Coronary artery (tissue), 2 donors: ENCODE data around the gene PTGDR2.

Experiments
- DNase-seq: peaks from one replicate; pipeline ENCODE4 v3.0.0-alpha.2; 2017; ENCODE audit warnings: low spot score
- H3K27ac ChIP-seq, 2 donors: fragments of 200-600 bp; sonication (generic); one replicate each; pipeline ENCODE4 v1.5.1; 2016 to 2019
- H3K4me3 ChIP-seq: fragments of 200-600 bp; sonication (generic); 2 replicates; pipeline ENCODE4 v1.5.1; 2016; ENCODE audit warnings: mild to moderate bottlenecking, moderate library complexity
- CTCF ChIP-seq: fragments of 200-600 bp; sonication (generic); IDR thresholded peaks from one replicate; pipeline ENCODE4 v1.5.1; 2019; ENCODE audit warnings: antibody characterized with exemption

The PTGDR2 gene

GRCh38 chr11:60869451-60869825 lies 13.7 kb upstream of the PTGDR2 start:
- H3K4me3 ChIP-seq: no peak overlapping the region
- DNase-seq: no peak
- H3K27ac ChIP-seq: no peak overlapping the region
- TF ChIP-seq CTCF: no peak

DNA sequence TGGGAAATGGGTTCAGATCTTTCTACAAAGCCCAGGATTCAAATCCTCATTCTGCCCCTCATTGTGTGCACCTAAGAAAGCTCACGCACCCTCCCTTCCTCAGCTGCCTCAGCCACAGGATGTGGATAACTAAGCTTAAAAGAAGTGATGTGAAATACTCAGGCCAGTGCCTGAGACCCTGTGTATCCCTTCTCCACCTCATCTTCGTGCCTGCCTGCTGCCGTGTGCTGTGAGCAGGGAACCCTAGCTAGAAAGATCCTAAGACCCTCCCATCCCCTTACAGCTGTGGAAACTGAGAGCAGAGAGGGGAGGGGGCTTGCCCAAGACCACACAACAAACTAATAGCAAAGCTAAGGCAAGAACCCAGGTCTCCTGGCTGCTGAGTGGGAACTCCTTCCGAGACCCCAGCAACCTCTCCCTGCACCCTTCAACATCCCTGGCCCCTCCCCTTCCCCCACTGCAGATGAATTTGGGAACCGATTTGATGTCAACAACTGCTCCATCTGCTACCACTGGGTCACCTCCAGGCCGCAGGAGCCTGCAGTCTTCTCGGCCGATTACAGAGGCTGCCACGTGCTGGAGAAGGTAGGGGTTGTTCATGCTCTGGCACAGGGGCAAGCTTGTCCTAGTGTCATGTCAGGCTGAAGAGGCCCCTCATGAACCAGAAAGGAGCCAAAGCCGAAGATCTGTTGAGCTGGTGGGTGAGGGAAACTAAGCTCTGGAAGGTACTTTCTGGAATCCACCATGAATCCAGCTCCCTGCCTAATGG lies 13.1 kb upstream of the PTGDR2 start:
- no peak overlapping the region for H3K27ac ChIP-seq
- no peak for DNase-seq
- no peak for TF ChIP-seq CTCF
- H3K4me3 ChIP-seq: no peak overlapping the region

DNA sequence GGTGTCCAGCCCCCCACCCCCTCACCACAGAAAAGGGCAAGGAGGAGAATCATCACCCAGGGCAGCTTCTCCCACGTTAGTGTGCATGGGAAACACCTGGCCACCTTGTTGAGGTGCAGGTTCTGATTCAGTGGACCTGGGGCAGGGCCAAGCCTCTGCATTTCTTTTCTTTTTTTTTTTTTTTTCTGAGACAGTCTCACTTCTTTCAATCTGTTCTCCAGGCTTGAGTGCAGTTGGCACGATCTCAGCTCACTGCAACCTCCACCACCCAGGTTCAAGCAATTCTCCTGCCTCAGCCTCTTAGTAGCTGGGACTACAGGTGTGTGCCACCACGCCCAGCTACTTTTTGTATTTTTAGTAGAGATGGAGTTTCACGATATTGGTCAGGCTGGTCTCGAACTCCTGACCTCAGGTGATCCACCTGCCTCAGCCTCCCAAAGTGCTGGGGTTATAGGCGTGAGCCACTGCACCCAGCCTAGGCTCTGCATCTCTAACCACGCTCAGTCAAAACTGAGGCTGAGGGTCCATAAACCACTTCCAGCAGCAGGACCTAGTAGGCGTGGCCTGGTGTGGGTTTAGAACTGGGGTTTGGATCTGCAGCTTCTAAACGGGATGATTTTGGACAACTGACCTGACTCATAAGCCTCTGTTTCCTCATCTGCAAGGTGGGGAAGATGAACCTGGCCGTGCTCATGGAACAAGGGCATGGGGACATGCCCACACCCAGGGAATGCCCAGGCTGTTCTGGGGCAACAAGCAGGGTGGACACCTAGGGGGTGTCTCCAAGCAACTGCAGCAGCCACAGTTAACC lies 12.3 kb upstream of the PTGDR2 start:
- no peak for DNase-seq
- Histone ChIP-seq H3K4me3 (no peak overlapping the region), H3K27ac (no peak overlapping the region)
- TF ChIP-seq CTCF: no peak

DNA sequence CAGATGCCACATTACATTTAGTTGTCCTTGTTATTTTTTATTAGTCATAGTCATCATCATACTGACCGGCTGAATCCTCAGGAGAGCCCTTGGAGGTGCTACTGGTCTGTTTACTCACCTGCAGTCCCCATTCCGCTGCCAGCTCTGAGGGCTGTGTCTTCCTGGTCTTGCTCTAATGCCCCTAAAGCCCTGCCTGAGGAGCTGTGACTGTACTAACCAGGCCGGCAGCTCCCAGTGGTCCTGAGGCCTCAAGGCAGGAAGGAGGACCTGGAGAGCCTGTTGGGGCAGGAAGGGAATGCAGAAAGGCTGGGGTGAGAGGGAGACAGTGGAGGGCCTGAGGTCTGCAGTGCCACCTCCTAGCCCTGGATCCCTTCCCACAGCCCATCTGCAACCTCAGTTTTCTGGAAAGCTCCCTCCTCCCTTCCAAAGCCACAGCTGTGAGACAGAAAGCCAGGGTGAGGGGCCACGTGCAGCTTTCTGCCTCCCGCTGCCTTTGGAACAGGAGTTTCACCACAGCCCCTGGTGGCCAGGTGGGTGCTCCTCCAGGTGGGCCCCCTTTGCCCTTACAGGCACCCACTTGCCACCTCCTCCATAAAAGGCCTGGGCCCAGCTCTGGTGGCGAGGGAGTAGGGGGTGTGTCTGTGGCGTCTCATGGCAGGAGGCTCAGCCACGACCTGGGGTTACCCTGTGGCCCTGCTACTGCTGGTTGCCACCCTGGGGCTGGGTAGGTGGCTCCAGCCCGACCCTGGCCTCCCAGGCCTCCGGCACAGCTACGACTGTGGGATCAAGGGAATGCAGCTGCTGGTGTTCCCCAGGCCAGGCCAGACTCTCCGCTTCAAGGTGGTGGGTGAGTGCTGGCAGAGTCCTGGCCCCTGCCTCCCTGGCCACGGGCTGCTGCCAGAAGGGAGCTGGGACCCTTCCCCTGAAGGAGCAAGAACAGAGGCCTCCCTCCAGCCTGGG lies 11.4 kb upstream of the PTGDR2 start, which contains the start of gene ZP1:
TSS of gene ZP1 (plus strand) at position 632 of the 960 bp plus-strand sequence. CDS start at position 652, 20 bp downstream.
- no peak for DNase-seq
- TF ChIP-seq CTCF: no peak

DNA sequence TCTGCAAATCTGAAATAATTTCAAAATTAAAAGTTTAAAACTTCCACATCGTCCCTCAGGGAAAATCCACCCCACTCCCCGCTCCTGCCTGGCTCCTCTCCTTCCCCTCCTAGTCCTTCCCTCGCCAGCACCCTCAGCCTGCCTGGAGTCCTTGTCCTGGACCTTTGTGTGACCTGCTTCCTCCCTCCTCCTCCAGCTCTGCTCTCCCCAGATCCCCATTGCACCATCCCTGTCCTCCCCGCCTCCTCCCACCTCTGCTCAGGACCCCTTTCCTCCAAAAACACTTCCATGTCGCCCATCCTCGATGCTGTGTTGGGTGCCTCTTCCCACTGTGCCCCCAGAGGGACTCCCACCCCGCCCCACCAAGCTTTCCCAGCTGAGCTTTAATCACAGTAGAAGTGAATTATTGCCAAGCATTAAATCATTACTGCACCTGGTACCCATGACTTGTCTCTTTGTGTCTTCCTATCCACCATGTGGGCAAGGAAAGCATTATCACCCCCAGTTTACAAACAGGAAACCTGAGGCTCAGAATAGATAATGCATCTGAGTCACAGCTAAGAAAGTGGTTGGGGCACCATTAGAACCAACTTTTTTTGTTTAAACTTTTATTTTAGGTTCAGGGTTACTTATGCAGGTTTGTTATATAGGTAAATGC lies 9.2 kb upstream of the PTGDR2 start:
- no peak for DNase-seq
- TF ChIP-seq CTCF: no peak
- no peak overlapping the region for H3K27ac ChIP-seq
- H3K4me3 ChIP-seq: no peak overlapping the region

More for the DNA sequence above, 11.4 kb upstream of the PTGDR2 start, which contains the start of gene ZP1:
- Histone ChIP-seq H3K4me3 (no peak within 1 kb of the TSS), H3K27ac (no peak within 1 kb of the TSS)
